NCI-H2107 treated with DMSO at 0.1 percent for 48 hours (cell line): ENCODE results near the gene HIPK3.
"Not testable (repeated sequence)": the region's sequence is repeated elsewhere in the genome, so short reads cannot be mapped to it uniquely, and the experiment has no call there.

Source experiments
- DNase-seq: peaks from one replicate; lab custom pipeline; 2025; ENCODE audit not compliant: unreplicated experiment; lab: John Stamatoyannopoulos, UW

HIPK3 gene

DNA sequence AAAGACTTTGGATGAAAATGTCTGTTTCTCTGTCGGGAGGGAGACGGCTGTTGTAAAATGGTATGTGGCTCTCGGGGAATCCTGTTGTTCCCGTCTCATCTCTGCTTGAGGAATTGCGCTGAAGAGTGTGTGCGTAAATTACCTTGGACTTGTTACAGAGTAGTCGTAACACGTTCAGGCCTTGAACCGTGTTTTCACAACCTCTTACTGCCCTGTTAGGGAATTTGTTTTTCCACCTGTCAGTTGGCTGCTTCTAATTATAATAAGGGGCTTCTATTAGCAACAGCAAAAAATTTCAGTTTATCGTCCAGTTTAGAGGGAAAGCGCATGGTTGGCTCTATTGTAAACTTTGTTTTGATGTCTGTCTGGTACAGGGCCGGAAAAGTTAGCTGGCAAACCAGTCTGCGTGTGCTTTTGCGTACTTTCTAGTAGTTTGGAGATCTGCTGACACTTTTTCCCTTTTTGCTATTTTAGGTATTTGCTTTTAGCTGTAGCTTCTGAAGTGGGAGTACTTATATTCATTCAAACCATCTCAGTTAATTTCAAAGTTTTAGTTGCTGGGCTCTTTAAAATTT is 1.5 kb downstream of the HIPK3 start:
- no peak for DNase-seq

DNA sequence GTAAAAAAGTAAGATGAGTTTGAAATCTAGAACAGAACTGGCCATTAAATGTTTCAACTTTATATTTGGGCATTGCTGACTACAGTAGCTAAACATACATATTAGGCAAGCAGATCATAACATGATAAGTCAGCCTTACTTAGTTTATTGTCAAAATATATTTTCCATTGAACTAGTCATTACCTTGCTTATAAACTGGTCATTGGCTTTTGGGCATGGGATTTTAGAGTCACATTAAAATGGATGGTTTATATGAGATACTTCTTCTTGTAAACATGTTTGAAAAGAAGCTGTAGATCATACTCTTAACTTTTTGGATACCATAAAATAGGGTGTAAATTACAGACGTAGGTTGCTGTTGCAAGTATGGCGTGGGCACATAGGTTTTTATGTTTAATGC is 2.7 kb downstream of the HIPK3 start:
- DNase-seq: no peak

DNA sequence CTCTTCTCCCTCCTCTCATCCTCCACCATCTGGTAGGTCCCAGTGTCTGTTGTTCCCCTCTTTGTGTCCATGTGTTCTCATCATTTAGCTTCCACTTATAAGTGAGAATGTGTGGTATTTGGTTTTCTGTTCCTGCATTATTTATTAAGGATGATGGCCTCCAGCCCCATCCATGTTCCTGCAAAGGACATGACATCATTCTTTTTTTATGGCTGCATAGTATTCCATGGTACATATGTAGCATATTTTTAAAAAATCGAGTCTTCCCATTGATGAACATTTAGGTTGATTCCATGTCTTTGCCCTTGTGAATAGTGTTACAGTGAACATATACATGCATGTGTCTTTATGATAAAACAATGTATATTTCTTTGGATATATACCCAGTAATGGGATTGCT is 4.2 kb downstream of the HIPK3 start:
- not testable (repeated sequence) for DNase-seq

DNA sequence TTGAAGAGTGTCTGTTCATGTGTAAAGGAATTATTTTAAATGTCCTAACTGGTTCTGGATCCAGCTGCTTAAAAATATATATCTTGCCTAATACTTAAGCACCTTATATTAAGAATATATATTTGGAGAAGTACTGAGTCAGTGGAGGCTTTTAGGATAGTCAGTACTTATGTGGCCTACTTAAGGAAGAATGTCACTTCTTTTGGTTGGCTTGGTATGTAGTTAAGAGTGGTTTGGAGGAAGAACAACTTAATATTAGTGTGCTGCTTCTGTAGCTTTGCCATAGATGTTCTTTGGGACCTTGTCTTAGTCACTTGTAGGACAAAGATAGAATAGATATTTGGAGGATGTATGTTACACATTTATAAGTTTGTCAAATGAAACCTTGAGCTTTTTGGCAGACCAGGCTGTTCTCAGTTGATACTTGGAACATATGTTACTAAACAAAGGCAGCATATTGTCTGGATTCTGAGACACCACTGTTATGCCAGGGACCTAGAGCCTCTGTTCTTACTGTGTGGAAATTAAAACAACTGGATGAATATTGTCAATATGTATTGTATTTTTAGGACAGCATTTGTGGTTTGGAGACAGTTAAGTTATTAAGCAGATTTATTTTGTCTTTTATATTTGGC is 4.9 kb downstream of the HIPK3 start:
- no peak for DNase-seq

DNA sequence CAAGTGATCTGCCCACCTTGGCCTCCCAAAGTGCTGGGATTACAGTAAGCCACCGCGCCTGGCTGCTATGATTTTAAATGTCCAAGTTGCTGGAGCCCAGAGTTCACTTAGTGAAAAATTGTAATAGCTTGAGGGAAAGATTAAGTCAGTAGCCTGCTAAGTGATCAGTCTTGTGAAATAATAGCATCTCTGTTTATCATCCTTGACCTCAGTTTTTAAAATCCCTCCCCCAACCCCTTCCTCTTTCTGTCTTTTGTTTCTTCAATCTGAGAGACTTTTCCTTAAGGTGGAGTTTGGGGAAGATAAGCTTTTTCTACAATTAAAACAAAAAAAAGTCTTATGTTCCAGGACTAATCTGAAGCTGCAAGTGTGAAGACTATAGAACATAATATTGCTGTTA is 6.4 kb downstream of the HIPK3 start:
- no peak for DNase-seq

DNA sequence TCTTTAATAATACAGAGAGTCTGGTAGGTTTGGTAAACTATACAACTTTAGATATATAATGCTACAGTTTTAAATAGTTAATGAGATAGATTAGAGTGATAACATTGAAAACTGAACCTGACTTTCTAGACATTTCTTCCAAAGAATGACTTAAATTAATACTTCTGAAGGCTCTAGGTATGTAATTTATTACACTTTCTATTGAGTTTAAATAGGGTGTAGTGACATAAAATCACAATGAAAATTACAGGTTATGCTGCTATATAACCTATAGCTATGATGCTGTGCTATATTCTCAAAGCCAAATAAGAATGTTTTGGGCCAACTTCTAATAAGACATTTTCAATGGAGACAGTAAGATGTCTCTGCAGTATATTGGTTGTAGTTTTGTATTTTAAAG is 7.7 kb downstream of the HIPK3 start:
- no peak for DNase-seq

DNA sequence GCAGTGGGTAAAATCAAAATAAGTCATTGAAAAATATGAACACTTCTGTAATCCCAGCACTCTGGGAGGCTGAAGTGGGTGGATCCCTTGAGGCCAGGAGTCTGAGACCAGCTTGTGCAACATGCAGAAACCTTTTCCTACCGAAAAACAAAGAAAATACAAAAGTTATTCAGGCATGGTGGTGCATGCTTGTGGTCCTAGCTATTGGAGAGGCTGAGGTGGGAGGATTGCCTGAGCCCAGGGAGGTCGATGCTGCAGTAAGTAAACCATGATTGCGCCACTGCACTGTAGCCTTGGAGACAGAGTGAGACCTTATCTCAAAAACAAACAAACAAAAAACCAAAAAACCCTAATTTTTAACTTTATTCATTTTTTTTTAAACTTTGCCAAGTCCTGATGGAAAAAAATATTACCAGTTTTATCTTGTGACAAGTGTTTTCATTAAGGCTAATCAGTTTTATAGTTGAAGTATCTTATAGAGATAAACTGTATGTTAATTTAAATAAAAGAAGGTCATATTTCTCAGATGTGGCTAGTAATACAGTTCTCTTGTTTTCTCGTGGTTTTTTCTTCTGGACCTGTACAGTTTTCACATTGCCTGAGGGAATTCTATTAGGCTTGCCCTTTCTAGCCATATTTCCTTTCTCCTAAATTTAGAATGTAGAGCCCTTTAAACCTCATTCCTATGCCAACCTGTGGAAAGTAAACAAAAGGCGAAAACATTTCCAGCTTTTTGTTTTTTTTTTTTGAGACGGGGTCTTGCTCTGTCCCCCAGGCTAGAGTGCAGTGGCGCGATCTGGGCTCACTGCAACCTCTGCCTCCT is 9.4 kb downstream of the HIPK3 start:
- DNase-seq: no peak

DNA sequence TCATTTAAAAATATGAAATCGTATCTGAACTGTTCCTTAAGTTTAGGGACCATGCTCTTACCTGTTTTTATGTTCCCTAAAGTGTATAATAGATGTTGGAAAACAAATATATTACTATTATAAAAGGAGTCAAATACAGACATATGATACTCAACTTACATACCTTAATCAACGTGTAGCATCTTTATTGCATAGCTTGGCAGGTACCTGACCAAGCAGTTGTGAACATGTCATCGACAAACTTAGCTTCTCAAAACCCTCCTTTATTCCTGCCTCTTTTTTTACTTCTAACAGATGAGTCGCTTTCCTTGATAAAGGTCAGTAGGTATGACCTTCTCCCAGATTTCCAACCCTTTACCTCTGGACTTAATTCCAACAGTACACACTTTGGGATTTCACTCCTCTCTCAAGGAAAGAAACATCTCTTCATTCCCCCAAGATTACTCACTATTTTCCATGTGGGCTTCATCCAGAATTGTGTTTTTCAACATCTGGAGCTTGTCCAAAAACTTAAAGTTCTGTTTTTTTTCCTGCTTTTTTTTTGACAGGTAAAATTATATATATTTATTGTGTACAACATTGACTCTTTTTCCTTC is 11.9 kb downstream of the HIPK3 start:
- no peak for DNase-seq

DNA sequence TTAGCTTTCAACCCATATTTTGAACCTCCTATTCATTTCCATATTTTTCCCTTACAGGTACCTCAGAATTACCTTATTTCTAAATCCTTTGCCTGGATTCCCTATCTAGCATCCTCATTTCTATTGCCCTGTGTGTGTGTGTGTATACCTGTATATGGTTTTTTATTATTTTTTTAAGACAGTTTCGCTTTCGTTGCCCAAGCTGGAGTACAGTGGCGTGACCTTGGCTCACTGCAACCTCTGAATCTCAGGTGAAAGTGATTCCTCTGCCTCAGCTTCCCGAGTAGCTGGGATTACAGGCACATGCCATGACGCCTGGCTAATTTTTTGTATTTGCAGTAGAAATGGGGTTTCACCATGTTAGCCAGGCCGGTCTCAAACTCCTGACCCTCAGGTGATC is 12.6 kb downstream of the HIPK3 start:
- DNase-seq: no peak

DNA sequence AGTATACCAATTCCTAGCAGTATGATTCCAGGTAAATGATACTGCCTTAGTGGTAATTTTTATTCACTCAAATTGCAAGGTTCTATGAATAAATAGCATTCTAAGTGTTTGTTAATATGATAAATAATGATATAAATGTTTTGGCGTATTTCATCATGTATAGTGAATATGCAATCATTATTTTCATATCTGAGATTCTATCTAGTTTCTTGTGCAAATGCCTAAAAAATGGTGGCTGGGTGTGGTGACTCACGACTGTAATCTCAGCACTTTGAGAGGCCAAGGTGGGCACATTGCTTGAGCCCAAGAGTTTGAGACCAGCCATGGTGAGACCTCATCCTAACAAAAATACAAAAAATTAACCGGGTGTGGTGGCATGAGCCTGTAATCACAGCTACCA is 13.9 kb downstream of the HIPK3 start:
- no peak for DNase-seq

DNA sequence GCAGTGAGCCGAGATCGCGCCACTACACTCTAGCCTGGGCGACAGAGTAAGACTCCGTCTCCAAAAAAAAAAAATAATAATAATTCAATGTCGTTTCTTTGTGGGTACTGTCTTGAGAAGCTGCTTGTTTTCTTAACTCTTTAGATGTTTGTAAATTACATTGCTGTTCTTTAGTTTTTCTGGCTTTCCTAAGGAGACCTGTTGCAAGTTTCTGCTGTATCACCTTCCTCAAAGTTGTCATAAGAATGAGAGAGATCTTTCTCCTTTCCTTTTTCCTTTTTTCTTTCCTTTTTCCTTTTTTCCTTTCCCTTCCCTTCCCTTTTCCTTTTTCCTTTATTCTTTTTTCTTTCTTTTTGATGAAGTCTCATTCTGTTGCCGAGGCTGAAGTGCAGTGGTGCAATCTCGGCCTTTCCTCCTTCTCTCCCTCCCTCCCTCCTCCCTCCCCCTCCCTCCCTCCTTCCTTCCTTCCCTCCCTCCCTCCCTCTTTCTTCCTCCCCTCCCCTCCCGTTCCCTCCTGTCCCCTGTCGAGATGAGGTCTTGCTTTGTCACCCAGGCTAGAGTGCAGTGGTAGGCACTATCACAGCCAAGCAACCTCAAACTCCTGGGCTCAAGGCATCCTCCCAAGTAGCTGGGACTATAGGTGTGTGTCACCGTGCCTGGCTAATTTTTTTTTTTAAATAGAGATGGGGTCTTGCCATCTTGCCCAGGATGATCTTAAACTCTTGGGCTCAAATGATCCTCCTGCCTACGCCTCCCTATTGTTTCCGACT is 15.3 kb downstream of the HIPK3 start:
- DNase-seq: no peak

DNA sequence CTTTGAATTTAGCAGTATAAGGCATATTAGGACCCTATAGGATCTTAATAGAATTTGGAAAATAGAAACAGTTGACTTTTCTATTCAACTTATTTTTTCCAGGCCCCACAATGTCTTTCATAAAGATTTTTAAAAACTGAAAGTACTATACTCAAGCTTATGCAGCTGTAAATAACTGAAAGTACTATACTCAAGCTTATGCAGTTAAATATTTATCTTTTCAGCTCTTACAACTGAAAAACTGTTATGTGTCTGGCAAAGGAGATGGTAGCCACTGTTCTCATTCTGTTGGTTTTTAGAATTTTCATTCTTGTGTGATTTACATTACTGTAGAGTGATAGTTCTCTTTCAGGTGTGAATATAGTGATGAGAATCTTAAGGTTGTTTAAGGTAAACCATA is 16.5 kb downstream of the HIPK3 start:
- DNase-seq: no peak

DNA sequence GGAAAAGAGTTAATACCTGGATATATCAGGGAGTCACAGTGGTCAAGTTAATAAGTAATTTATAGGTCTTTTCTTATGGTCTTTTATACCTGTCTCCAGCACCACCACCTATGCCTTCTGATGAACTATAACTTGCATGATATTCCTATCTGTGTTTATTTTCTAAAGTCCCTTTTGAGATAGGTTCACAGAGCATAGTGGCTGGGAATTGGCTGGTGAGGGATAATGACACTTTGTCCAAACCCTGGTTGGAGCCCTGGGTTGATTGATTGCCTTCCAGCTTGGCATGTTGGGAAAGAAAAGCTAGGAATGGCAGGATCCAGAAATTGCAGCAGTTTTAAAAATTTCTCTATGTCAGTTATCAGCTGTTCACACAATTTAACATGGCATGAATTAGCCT is 23.2 kb downstream of the HIPK3 start:
- no peak for DNase-seq

DNA sequence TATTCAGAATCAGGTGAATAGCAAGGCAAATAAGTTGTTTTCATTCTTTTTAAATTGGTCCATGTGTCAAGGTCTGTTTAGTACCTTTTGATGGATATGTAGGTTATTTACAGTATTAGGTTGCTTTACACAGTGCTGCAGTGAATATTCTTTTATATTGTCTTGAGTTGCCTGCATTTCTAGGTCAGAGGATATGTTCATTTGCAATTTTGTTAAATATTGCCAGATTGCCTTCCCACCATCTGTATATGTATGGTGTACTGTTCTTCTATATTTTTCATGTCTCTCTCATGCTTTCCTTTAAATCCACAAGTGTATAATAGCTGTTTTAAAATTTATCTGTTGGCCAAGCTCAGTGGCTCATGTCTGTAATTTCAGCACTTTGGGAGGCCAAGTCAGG is 24.6 kb downstream of the HIPK3 start:
- DNase-seq: no peak

DNA sequence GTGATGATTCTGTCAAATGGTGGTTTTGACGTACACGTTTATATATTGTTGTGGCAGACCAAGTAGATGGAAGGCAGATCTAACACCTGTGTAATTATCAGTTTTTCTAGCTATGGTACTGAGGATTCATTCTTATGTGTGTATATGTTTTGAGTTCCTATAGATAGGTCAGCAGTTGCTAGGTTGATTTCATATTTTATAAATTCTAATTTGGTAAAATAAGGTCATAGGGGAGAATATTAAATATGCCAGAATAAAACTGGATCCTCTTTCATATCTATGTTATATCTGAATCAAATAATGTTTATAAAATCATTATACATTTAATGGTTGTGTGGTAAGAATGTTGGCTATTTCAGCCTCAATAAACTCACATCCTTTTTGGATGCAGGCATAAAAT is 27.6 kb downstream of the HIPK3 start:
- DNase-seq: no peak

DNA sequence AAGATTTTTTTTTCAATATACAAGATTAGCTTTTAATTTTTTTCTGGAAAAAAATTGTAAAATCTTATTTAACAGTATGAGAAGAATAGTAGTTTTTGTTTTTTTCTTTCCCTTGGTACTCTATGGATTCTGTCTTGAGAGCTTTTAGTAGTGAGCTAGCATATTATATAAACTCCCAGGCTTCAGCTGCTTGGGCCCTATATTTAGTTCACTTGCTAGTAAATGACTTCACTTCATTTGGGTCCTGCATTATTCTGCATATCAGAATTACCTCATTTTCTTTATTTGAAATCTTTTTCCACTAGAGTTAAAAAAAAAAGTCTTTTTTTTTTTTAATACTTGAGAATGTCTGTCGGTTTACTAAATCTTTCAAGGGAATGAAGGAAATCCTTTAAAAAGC is 33.1 kb downstream of the HIPK3 start:
- DNase-seq: no peak

DNA sequence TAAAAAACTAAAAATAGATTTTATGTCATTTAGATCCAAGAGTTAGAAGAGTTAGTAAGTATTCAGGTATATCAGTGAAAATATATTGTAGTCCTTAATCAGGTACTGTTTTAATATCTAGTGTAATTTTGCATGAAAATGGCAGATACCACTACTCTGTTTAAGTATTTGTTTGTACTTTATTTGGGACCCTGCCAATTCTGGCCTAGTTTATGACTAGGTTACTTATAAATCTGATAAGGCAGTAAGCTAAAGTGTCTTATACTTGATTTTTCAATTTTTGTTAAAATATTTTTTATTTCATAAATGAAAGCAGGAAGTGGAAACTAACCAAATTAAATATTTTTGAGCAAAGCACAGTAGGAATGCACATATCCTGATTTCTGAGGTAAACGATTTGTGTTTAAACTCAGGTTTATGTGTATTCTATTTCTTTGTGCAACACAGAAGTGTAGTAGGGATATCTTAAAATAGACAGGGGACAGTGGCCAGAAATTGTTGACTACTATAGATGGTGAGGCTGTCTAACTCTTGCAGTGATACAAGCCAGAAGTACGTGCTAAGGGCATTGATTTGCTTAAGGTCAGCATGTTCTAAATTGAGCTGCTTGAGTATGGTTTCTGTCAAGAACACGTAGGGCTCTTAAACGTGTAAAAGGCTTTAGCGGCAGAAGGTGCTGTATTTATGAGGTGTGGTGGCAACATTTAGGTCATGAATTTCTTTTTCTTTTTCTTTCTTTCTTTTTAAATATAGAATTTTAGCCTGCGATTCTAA is 34.0 kb downstream of the HIPK3 start:
- DNase-seq: no peak

DNA sequence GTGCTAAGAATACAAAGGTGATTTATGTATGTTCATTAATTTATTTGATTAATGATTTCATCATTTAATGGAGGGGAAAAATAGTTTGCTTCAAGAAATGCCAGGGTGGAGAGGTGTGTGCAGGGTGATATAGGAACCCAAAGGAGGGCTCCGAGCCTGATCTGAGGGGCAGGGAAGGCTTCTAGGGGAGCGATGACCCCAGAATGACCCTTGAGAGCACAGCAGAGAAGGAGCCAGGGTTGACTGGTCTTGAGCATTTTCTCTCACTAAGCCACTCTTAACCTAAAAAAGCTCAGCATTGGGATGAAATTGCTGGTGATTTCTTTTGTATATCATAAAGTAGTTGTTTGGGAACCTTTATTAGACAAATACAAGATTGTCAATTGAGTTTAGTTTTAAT is 35.1 kb downstream of the HIPK3 start:
- DNase-seq: no peak

DNA sequence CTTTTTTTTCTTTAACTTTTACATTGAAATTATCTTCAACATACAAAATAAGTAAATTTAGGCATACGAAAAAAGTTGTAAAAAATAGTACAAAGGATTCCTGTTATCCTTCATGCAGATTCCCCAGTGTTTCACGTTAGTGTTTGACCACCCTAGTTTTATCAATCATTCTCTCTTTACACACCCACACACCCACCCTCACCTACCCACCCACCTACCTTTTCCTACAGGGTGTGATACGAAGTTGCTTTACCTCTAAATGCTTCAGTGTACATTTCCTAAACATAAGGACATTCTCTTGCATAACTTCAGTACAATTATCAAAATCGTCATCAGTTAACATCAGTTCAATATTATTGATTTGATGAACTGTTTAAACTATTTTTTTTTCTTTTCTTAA is 37.0 kb downstream of the HIPK3 start:
- DNase-seq: no peak

DNA sequence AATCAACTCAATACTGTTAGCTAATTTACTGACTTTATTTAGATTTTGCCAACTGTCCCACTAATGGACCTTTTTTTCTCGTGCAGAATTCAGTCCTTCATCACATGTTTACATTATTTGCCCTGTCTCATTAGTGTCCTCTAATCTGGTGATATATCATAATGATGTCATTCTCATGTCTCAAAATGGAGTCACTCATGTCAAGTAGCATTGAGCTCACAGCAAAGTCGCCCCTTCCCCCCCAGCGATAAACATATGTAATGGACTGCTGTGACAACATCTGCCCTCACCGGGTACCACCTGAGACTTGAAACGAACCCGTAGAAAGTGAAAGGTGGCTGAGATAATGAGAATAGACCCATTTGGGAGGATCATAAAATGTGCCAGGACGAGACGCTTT is 37.6 kb downstream of the HIPK3 start:
- DNase-seq: no peak

DNA sequence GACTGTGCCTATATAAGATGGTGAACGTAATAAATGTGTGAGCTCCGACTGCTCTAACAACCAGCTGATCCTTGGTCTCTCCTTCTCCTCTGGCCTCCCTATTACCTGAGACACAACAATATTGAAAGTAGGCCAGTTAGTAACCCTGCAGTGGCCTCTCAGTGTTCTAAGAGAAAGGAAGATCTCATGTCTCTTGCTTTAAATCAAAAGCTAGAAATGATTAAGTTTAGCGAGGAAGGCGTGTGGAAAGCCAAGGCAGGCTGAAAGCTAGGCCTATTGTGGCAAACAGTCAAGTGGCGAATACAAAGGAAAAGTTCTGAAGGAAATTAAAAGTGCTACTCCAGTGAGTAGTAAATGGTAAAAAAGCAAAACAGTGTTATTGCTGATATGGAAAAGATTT is 39.5 kb downstream of the HIPK3 start:
- DNase-seq: no peak
